ENCODE results near the gene ZC3H7A.
"Not testable (repeated sequence)": the region's sequence is repeated elsewhere in the genome, so short reads cannot be mapped to it uniquely, and the experiment has no call there.

ZC3H7A gene

DNA sequence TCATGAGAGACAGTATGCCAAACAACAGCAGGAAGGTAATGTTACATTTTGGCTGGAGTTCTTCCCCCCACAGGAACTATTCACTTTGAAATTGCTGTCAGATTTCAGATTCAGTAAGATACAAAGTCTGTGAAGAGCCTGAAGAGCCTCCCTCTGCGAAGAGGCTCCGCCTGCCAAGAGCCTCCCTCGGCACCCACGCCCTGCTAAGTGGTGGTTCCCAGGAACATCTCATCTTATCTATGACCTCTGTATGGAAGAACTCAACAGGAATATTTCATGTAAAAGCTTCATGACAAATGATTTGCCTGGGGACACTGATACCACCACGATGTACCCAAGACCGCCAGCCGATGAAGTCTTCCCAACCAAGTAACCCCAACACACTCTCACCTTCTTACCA lies 3.2 kb downstream of the ZC3H7A start:
- CTCF ChIA-PET: no interaction called here
- TF ChIP-seq L3MBTL2 (conservative IDR thresholded peaks at IDR 0.05) (no peak), LEF1 (IDR thresholded peaks at IDR 0.05; ENCODE audit: borderline replicate concordance) (no peak)
- POLR2A ChIA-PET: no interaction called here
- no peak for DNase-seq (ENCODE audit: extremely low spot score)

DNA sequence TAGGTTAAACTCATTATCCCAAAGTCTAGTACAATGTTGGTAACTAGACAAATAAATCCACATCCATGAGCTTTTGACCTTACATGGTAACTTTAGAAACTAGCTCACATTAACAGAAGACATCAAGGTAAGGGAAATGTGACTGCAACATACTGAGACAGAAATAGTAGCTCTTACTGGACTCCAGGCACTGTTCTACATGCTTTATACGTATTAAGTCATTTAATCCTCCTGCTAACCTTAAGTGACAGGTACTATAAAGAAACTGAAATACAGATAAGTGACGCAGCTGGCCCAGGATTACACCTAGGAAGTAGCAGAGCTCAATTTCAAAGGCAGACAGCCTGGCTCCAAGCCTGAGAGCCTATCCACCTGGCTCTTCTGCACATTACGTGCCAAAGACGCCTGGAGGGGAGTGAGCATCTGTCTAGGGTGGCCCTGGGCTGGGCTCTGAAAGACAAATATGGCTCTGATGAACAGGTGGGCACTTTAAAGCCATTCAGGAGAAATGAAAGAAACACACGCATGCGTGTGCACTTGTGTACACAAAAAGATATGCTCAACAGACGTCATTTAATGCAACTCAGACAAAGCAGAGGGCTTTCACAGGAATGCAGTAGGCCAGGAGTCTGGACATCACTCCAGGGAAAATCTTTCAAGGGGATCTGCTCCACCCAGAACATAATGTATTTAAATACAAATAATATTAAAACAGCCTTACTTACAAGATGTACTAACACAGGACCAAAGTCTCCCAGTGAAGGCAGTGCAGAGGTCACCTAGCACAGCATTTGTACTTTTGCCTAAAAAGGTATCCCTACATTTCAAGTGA lies 4.4 kb downstream of the ZC3H7A start:
- POLR2A ChIA-PET: no interaction called here
- CTCF ChIA-PET: interaction anchor here (1.0 kb wide), 1 partner anchor 11 kb away, joined by 3 read pairs; no protein-coding TSS in a partner anchor
- TF ChIP-seq BHLHE40 (IDR thresholded peaks at IDR 0.05; ENCODE audit: borderline replicate concordance) (no peak), CTBP1 (IDR thresholded peaks at IDR 0.05; ENCODE audit: borderline replicate concordance) (no peak), ELF4 (IDR thresholded peaks at IDR 0.05) (no peak)
- no peak for DNase-seq (ENCODE audit: extremely low spot score)

DNA sequence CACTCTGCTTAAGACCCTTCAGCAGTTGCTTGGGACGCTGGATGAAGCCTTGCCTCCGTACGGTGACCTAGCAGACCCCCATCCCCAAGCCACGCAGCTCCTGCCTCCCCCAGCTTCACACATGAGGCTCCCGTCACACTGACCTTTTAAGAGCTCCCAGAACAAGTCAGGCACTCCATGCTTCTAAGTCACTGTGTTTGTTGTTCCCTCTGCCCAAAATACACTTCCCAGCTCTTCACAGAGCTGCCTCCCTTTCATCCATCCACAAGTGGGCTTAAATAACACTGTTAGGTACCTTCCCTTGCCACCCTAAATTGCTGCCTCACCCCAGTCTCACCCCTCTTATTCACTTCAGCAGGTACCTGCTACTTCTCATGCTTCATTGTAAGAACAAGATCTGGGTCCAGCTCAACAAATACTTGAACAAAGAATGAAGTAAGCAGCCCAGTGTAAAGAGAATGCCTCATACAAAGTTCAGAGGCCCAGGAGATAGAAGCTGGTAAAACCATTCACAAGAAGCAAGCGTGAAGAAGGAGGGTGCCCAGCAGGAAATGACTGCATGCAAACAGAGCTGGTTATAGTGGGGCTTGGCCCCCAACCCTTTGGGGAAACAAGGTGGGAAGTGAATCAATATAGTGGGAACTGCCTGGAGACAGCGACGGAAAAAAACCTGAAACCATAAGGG lies 5.8 kb downstream of the ZC3H7A start:
- POLR2A ChIA-PET: interaction anchor here (1.1 kb wide), 1 partner anchor 49 kb away, joined by 6 read pairs; the partner anchor contains the start of gene TXNDC11
- no peak for TF ChIP-seq HDGF (IDR thresholded peaks at IDR 0.05; ENCODE audit: borderline replicate concordance)
- no peak for TF ChIP-seq TARDBP (IDR thresholded peaks at IDR 0.05)
- no peak for TF ChIP-seq L3MBTL2 (conservative IDR thresholded peaks at IDR 0.05)
- no peak for TF ChIP-seq BHLHE40 (IDR thresholded peaks at IDR 0.05; ENCODE audit: borderline replicate concordance)
- no peak for TF ChIP-seq LEF1 (IDR thresholded peaks at IDR 0.05; ENCODE audit: borderline replicate concordance)
- DNase-seq (ENCODE audit: extremely low spot score): no peak
- CTCF ChIA-PET: no interaction called here

DNA sequence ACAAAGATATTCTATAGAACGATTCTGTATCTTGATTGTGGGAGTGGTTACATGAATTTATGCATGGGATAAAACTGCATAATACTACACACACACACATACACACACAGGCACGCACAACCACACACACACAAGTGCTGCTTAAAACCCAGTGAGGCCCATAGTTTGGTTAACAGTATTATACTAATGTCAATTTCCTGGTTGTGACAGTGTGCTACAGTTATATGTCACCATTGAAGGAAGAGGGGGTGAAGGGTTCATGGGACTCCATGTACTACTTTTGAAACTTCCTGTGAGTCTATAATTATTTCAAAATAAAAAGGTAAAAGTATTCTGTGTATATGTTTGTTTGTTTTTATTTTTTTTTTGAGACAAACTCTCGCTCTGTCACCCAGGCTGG lies 8.1 kb downstream of the ZC3H7A start:
- POLR2A ChIA-PET: no interaction called here
- no peak for DNase-seq (ENCODE audit: extremely low spot score)
- CTCF ChIA-PET: no interaction called here
- TF ChIP-seq NFRKB (IDR thresholded peaks at IDR 0.05): no peak
- no peak for TF ChIP-seq FOXA1 (IDR thresholded peaks at IDR 0.05)
- no peak for TF ChIP-seq ELF4 (IDR thresholded peaks at IDR 0.05)
- TF ChIP-seq FOXM1 (IDR thresholded peaks at IDR 0.05; ENCODE audit: borderline replicate concordance): no peak
- TF ChIP-seq SUZ12 (IDR thresholded peaks at IDR 0.05): no peak
- TF ChIP-seq LEF1 (IDR thresholded peaks at IDR 0.05; ENCODE audit: borderline replicate concordance): no peak
- no peak for TF ChIP-seq L3MBTL2 (conservative IDR thresholded peaks at IDR 0.05)
- no peak for TF ChIP-seq BHLHE40 (IDR thresholded peaks at IDR 0.05; ENCODE audit: borderline replicate concordance)
- TF ChIP-seq ARNT (IDR thresholded peaks at IDR 0.05): no peak
- no peak for TF ChIP-seq ZNF384 (IDR thresholded peaks at IDR 0.05)
- no peak for TF ChIP-seq HDGF (IDR thresholded peaks at IDR 0.05; ENCODE audit: borderline replicate concordance)
- no peak for TF ChIP-seq TARDBP (IDR thresholded peaks at IDR 0.05)
- TF ChIP-seq SP1 (IDR thresholded peaks at IDR 0.05): no peak

DNA sequence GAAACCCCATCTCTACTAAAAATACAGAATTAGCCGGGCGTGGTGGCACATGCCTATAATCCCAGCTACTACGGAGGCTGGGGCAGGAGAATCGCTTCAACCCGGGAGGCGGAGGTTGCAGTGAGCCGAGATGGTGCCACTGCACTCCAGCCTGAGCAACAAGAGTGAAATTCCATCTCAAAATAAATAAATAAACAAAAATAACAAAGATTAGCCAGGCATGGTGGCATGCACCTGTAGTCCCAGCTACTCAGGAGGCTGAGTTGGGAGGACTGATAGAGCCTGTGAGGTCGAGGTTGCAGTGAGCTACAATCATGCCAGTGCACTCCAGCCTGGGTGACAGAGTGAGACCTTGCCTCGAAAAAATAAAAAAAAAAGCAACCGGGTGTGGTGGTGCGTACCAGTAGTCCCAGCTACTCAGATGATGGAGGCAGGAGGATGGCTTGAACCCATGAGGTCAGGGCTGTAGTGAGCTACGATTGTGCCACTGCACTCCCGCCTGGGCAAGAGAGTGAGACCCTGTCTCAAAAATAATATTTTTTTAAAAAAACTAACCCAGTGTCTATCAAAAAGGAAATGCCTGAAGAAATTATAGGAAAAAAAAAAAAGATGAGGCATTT lies 12.0 kb downstream of the ZC3H7A start:
- CTCF ChIA-PET; DNase-seq (ENCODE audit: extremely low spot score): not testable (repeated sequence)
- POLR2A ChIA-PET: interaction anchor here (0.9 to 1.7 kb wide), 2 partner anchors 13 to 42 kb away, joined by 3 to 4 read pairs; partner anchors contain the start of gene TXNDC11

DNA sequence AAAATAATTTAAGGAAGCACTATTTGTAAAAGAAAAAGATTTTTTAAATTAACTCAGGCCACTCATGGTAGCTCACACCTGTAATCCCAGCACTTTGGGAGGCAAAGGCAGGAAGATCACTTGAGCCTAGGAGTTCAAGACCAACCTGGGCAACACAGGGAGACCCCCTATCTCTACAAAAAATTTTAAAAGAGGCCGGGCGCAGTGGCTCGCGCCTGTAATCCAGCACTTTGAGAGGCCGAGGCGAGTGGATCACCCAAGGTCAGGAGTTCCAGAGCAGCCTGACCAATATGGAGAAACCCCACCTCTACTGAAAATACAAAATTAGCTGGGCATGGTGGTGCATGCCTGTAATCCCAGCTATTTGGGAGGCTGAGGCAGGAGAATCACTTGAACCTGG lies 12.7 kb downstream of the ZC3H7A start:
- POLR2A ChIA-PET: interaction anchor here (0.9 to 1.7 kb wide), 2 partner anchors 14 to 42 kb away, joined by 3 to 4 read pairs; partner anchors contain the start of gene TXNDC11
- CTCF ChIA-PET; DNase-seq (ENCODE audit: extremely low spot score): not testable (repeated sequence)

DNA sequence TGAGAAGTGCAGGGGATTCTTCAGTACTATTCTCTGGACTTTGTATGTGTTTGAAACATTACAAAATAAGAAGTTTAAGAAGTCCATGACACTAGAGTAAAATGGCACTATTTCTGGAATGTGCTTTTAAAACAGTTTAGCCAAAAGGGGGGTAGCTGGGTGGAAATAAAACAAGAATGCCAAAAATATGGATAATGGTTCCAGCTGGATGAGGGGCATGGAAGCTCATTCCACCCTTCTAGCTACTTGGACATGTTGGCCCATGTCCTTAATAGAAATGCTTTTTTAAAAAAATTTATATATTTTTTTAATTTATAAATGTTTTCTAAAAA lies 13.1 kb downstream of the ZC3H7A start:
- ChIA-PET CTCF (no interaction called here), POLR2A (interaction anchor here (0.9 to 1.7 kb wide), 2 partner anchors 14 to 41 kb away, joined by 3 to 4 read pairs; partner anchors contain the start of gene TXNDC11)
- DNase-seq (ENCODE audit: extremely low spot score): no peak
- TF ChIP-seq CTBP1 (IDR thresholded peaks at IDR 0.05; ENCODE audit: borderline replicate concordance) (no peak), SUZ12 (IDR thresholded peaks at IDR 0.05) (no peak), SP1 (IDR thresholded peaks at IDR 0.05) (no peak), NFRKB (IDR thresholded peaks at IDR 0.05) (no peak), ZNF384 (IDR thresholded peaks at IDR 0.05) (no peak), FOXM1 (IDR thresholded peaks at IDR 0.05; ENCODE audit: borderline replicate concordance) (no peak)
- TF ChIP-seq, protein P1, sequence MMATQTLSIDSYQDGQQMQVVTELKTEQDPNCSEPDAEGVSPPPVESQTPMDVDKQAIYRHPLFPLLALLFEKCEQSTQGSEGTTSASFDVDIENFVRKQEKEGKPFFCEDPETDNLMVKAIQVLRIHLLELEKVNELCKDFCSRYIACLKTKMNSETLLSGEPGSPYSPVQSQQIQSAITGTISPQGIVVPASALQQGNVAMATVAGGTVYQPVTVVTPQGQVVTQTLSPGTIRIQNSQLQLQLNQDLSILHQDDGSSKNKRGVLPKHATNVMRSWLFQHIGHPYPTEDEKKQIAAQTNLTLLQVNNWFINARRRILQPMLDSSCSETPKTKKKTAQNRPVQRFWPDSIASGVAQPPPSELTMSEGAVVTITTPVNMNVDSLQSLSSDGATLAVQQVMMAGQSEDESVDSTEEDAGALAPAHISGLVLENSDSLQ (IDR thresholded peaks at IDR 0.05): no peak

DNA sequence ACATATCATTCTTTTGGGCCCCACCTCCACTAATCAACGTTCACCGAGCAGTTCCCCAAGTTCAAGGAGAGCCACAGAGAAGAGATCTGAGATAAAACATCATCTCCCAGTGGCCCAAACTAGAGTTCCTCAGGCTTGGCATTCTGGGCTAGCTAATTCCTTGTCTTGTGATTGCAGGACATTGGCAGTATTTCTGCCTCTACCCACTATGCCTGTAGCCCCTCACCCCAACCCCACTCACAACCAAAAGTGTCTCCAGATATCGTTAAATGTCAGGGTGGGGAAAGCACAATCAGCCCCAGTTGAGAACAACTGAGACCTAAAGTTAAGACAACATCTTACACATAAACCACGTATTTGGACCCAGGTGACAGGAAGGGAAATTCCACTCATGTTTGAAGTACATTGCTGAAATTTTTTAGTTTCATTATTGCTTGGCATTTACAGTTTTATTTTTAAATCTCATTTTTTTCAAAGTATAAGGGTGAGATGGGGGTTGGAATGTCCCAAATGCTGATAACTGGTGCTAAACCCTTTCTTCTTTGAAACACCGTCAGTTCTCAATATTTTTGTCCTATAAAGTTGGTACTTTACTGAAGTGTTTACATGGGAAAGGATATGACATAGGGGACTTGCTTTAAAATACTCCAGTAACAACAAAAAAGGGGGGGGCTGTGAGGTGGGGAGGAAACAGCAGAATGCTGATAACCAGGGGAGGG lies 13.6 kb downstream of the ZC3H7A start:
- POLR2A ChIA-PET: interaction anchor here (1.7 kb wide), 1 partner anchor 15 kb away, joined by 4 read pairs; no protein-coding TSS in a partner anchor
- DNase-seq (ENCODE audit: extremely low spot score): no peak
- CTCF ChIA-PET: no interaction called here
- TF ChIP-seq FOXA1 (IDR thresholded peaks at IDR 0.05): no peak
- TF ChIP-seq SUZ12 (IDR thresholded peaks at IDR 0.05): no peak
- TF ChIP-seq SP1 (IDR thresholded peaks at IDR 0.05): no peak
- TF ChIP-seq FOXM1 (IDR thresholded peaks at IDR 0.05; ENCODE audit: borderline replicate concordance): no peak
- no peak for TF ChIP-seq L3MBTL2 (conservative IDR thresholded peaks at IDR 0.05)
- no peak for TF ChIP-seq CTBP1 (IDR thresholded peaks at IDR 0.05; ENCODE audit: borderline replicate concordance)
- no peak for TF ChIP-seq LEF1 (IDR thresholded peaks at IDR 0.05; ENCODE audit: borderline replicate concordance)

Data from HEK293T (cell line).